Calu3 (cell line): ENCODE results near the gene CRYGN. TPM values are rescaled to one million over a fixed set of nuclear protein-coding genes. Genes with fewer than 3 reads are reported as not detected.

ENCODE experiments used
- BruUV-seq: library from RNA; stranded (reverse); fragments of 400-500 nt; replicated peaks from 2 replicates; lab custom pipeline; 2021; lab: Mats Ljungman, UMichigan
- CTCF ChIA-PET: fragments of 300-600 bp; sonication (Branson Sonifier 250); formaldehyde crosslinking; loops from one replicate; lab custom pipeline; 2022; ENCODE audit warnings: antibody characterized with exemption; lab: Charles Lee
- DNase-seq: peaks from one replicate; pipeline ENCODE4 v3.0.0; 2022
- H3K27ac Mint-ChIP-seq: one replicate; pipeline ENCODE4 v1.8.0; 2022; ENCODE audit warnings: mixed read lengths; ENCODE audit not compliant: unreplicated experiment
- H3K27me3 Mint-ChIP-seq: one replicate; pipeline ENCODE4 v1.8.0; 2022; ENCODE audit warnings: mixed read lengths; ENCODE audit not compliant: unreplicated experiment
- H3K36me3 Mint-ChIP-seq: one replicate; pipeline ENCODE4 v1.8.0; 2022; ENCODE audit warnings: mild to moderate bottlenecking, moderate library complexity, mixed read lengths; ENCODE audit not compliant: insufficient read depth, unreplicated experiment
- H3K4me1 Mint-ChIP-seq: one replicate; pipeline ENCODE4 v1.8.0; 2022; ENCODE audit warnings: mild to moderate bottlenecking, low read depth, mixed read lengths; ENCODE audit not compliant: unreplicated experiment
- H3K4me3 Mint-ChIP-seq: one replicate; pipeline ENCODE4 v1.8.0; 2022; ENCODE audit warnings: mild to moderate bottlenecking, low read depth, moderate library complexity, mixed read lengths; ENCODE audit not compliant: unreplicated experiment
- H3K9me3 Mint-ChIP-seq: one replicate; pipeline ENCODE4 v1.8.0; 2022; ENCODE audit warnings: low read depth, mixed read lengths; ENCODE audit not compliant: unreplicated experiment
- intact Hi-C: fragments of 100-400 bp; cut with micrococcal nuclease; formaldehyde crosslinking; loops from one replicate; pipeline ENCODE4 v1.10.0; 2022; ENCODE audit not compliant: unreplicated experiment
- total RNA-seq: library from RNA; stranded (reverse); gene quantifications from 2 replicates; pipeline ENCODE4 v1.2.3, GENCODE V29; 2022
- TF ChIP-seq, protein P1 (sequence below): fragments of 200-600 bp; IDR thresholded peaks from one replicate; pipeline ENCODE4 v1.8.0; 2022; ENCODE audit warnings: antibody characterized with exemption; ENCODE audit not compliant: unreplicated experiment

The CRYGN gene
- total RNA-seq, 1 experiment from 2014 or later: not detected

DNA sequence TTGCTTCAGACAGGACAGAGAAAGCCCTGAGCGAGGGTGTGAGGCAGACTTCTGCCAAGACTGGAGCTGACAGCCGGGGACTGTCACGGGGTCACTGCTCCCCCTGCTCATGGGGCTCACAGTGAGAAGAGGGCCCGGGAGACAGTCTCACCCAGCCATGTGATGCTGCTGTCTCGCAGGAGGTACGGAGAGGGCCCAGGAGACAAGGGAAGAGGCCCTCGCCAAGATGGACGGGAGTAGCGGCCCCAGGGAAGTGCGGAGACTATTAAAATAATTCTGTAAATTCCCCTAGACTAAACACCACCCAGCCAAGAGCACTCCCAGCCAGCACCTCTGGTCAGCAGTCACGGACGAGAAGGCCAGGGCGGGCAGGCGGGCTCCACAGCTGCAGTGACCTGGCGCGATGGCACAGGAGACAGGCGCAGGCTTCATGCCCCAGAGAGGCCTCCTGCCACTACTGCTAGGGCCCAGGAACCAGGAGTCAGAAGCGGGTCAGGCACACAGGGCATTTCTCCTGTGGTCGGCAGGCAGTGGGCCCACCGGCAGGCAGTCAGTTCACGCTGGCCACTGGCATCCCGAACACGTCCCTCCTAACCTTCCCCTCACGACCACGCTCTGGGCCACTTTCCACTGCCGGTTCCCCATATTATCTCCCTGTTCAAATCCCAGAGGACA is 54.2 kb downstream of the CRYGN start:
- CTCF ChIA-PET: no interaction called here
- Mint-ChIP-seq H3K27ac (no peak overlapping the region), H3K4me3 (no peak overlapping the region)

DNA sequence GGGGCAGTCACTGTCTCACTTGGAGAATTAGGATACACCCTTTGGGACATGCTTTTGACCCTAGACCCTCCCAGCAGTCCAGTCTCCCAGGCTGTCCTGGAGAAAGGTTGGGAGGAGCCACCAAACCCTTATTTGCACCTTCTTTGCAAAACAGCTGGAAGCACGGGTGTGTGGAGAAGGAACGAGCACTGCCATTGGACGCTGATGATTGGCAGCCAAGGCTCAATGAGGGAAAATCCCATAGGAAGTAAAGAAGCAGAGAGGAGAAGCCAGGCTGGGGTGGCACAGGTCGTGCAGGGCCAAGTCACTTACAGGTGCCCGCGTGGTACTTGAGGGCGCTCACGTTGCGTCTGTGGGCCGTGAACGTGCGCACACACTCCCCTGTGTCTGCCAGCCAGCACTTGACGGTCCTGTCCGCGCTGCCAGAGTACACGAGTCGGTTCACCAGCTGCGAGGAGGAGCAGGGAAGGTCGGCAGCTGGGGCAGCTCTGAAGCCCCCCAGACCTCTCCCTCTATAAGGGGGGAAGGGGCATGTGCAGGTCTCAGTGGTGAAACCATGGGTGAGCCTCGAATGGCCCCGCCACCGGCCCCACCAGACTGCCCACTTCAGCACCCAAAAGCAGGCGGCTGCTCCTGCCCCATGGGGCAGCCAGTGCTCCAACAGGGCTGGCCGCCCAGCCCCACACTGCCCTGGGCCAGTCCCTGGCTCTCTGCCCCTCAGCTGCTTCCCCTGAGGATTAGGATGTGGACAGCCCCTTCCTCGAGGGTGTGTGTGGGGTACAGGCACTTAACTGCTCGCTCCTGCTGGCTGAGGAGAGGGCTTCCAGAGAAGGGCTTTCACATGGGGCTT is 54.9 kb downstream of the CRYGN start:
- CTCF ChIA-PET: interaction anchor here (0.7 kb wide), 1 partner anchor 161 kb away, joined by 3 read pairs; no protein-coding TSS in a partner anchor

More for the DNA sequence above, 54.2 kb downstream of the CRYGN start:
- DNase-seq: no peak
- H3K4me1 Mint-ChIP-seq: peaks cover 10% of the 10 kb centered on the region
- no peaks in the 10 kb centered on the region for H3K9me3 Mint-ChIP-seq
- intact Hi-C loops: no loop called here
- H3K36me3 Mint-ChIP-seq: peaks cover 4% of the 10 kb centered on the region
- BruUV-seq: no TSS peak
- TF ChIP-seq, protein P1, sequence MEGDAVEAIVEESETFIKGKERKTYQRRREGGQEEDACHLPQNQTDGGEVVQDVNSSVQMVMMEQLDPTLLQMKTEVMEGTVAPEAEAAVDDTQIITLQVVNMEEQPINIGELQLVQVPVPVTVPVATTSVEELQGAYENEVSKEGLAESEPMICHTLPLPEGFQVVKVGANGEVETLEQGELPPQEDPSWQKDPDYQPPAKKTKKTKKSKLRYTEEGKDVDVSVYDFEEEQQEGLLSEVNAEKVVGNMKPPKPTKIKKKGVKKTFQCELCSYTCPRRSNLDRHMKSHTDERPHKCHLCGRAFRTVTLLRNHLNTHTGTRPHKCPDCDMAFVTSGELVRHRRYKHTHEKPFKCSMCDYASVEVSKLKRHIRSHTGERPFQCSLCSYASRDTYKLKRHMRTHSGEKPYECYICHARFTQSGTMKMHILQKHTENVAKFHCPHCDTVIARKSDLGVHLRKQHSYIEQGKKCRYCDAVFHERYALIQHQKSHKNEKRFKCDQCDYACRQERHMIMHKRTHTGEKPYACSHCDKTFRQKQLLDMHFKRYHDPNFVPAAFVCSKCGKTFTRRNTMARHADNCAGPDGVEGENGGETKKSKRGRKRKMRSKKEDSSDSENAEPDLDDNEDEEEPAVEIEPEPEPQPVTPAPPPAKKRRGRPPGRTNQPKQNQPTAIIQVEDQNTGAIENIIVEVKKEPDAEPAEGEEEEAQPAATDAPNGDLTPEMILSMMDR: no peak
- H3K27me3 Mint-ChIP-seq: peaks cover 62% of the 10 kb centered on the region

DNA sequence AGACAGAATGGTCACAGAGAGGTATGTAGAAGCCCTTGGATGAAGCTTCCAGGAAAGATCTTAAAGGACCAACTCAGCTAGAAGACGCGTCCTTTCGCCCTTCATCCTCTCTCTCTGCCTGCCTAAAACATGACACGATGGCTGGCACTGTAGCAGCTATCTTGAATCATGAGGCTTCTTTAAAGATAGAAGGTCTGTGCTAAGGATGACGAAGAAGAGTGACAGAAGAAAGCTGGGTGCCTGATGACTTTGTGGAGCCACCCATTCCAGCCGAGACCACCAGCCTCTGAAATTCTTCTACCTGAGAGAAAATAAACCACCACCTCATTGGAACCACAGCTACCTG is 55.6 kb downstream of the CRYGN start:
- TF ChIP-seq, protein P1: no peak
- peaks cover 5% of the 10 kb centered on the region for H3K36me3 Mint-ChIP-seq
- CTCF ChIA-PET: interaction anchor here (0.7 kb wide), 1 partner anchor 162 kb away, joined by 3 read pairs; no protein-coding TSS in a partner anchor
- H3K9me3 Mint-ChIP-seq: no peaks in the 10 kb centered on the region
- H3K27me3 Mint-ChIP-seq: peaks cover 48% of the 10 kb centered on the region
- no TSS peak for BruUV-seq
- no peak overlapping the region for H3K27ac Mint-ChIP-seq
- peaks cover 10% of the 10 kb centered on the region for H3K4me1 Mint-ChIP-seq
- intact Hi-C loops: no loop called here
- H3K4me3 Mint-ChIP-seq: no peak overlapping the region
- DNase-seq: no peak

More for the DNA sequence above, 54.9 kb downstream of the CRYGN start:
- H3K27me3 Mint-ChIP-seq: peaks cover 55% of the 10 kb centered on the region
- H3K27ac Mint-ChIP-seq: no peak overlapping the region
- H3K36me3 Mint-ChIP-seq: peaks cover 5% of the 10 kb centered on the region
- H3K4me1 Mint-ChIP-seq: peaks cover 10% of the 10 kb centered on the region
- intact Hi-C loops: no loop called here
- DNase-seq: no peak
- TF ChIP-seq, protein P1: no peak
- no TSS peak for BruUV-seq
- H3K4me3 Mint-ChIP-seq: no peak overlapping the region
- no peaks in the 10 kb centered on the region for H3K9me3 Mint-ChIP-seq

DNA sequence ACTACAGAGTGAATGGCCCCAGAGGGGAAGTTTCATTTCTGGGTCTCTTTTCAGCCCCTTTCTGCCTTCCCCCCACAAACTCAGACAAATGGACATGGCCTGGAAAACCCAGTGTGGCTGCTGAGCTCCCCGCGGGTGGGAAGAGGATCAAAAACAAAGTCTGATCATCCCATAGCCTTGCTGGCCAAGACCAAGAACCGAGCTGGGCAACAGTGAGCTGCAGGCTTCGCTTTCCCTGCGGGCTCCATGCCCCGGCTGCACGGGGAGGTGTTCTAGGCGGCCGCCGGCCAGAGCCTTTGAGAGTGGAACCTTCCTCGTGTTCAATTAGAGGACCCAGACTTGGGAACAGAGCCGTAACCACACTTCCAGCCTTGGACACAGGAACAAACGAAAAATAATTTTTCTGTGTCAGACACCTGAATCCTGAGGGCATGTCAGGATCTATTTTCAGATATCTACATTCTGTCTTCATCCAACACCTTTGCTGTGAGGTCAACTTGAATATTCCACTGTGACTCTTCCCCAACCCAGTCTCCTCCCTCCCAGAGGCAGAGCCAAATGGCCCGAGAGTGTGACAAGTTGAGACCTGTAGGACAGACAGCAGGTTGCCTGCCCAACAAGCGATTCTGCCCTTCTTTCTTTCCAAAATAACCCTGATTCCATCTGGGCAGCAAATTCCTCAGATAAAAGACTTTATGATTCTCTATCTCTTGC is 56.1 kb downstream of the CRYGN start:
- intact Hi-C loops: no loop called here
- CTCF ChIA-PET: no interaction called here
- Mint-ChIP-seq H3K27me3 (peaks cover 43% of the 10 kb centered on the region), H3K9me3 (no peaks in the 10 kb centered on the region), H3K4me1 (peaks cover 10% of the 10 kb centered on the region), H3K4me3 (no peak overlapping the region), H3K36me3 (peaks cover 5% of the 10 kb centered on the region), H3K27ac (no peak overlapping the region)
- no TSS peak for BruUV-seq
- DNase-seq: no peak
- TF ChIP-seq, protein P1: no peak
